PFSK-1 (cell line): ENCODE results near the gene CDHR2.

ENCODE experiments used
- POLR2AphosphoS5 ChIP-seq: IDR thresholded peaks from 2 replicates; pipeline ENCODE4 v1.6.1; 2012; ENCODE audit warnings: low read depth, mild to moderate bottlenecking, control low read depth, low read length, moderate library complexity
- SIN3A ChIP-seq: IDR thresholded peaks from 2 replicates; pipeline ENCODE4 v1.6.1; 2012; ENCODE audit warnings: mild to moderate bottlenecking, low read length, moderate library complexity, borderline replicate concordance; ENCODE audit not compliant: insufficient read depth
- TAF1 ChIP-seq: IDR thresholded peaks from 2 replicates; pipeline ENCODE4 v1.6.1; 2012; ENCODE audit warnings: low read length, control low read depth, borderline replicate concordance; ENCODE audit not compliant: insufficient read depth
- TF ChIP-seq, protein P1 (sequence below), 2 experiments: IDR thresholded peaks; 2 replicates each; pipeline versions ENCODE4 v1.6.1 to v1.8.0; 2011 to 2012; ENCODE audit warnings: low read depth in 2 of 2, low read length in 2 of 2, control low read depth in 1 of 2, inconsistent platforms in 1 of 2, mild to moderate bottlenecking in 1 of 2, moderate library complexity in 1 of 2; ENCODE audit not compliant: insufficient read depth in 1 of 2

DNA sequence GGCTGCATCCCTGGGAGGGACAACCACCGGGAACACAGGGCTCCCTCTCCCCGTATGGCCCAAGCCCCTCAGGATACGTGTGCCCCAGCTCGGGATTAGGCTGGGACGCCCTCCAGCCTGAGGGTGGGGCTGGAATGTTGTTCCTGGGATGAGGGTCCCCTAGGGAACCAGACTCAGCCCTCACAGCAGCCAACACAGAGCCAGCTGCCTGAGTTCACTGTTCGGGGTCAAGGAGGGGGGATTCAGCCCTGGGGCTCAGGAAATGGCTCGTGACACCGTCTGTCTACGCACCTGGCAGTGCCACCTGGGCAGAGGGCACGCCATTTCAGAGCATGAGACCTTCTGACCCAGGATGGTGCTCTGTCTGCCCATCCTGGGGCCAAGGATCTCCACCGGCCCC is 20.8 kb upstream of the CDHR2 start:
- TF ChIP-seq POLR2AphosphoS5, result no peak
- TF ChIP-seq, protein P1, sequence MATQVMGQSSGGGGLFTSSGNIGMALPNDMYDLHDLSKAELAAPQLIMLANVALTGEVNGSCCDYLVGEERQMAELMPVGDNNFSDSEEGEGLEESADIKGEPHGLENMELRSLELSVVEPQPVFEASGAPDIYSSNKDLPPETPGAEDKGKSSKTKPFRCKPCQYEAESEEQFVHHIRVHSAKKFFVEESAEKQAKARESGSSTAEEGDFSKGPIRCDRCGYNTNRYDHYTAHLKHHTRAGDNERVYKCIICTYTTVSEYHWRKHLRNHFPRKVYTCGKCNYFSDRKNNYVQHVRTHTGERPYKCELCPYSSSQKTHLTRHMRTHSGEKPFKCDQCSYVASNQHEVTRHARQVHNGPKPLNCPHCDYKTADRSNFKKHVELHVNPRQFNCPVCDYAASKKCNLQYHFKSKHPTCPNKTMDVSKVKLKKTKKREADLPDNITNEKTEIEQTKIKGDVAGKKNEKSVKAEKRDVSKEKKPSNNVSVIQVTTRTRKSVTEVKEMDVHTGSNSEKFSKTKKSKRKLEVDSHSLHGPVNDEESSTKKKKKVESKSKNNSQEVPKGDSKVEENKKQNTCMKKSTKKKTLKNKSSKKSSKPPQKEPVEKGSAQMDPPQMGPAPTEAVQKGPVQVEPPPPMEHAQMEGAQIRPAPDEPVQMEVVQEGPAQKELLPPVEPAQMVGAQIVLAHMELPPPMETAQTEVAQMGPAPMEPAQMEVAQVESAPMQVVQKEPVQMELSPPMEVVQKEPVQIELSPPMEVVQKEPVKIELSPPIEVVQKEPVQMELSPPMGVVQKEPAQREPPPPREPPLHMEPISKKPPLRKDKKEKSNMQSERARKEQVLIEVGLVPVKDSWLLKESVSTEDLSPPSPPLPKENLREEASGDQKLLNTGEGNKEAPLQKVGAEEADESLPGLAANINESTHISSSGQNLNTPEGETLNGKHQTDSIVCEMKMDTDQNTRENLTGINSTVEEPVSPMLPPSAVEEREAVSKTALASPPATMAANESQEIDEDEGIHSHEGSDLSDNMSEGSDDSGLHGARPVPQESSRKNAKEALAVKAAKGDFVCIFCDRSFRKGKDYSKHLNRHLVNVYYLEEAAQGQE (IDR thresholded peaks at IDR 0.05; ENCODE audit: insufficient read depth in 1 of 2, low read depth in 2 of 2, low read length in 2 of 2), result no peak
- no peak for TF ChIP-seq SIN3A
- TF ChIP-seq TAF1, result no peak
